BLaER1 (cell line): ENCODE data around the gene CASP9.

ENCODE experiments used
- H3K27ac ChIP-seq: shearing (Covaris generic); formaldehyde crosslinking; 2 replicates; pipeline ENCODE4 v1.8.1; 2022
- H3K27me3 ChIP-seq: shearing (Covaris generic); formaldehyde crosslinking; 2 replicates; pipeline ENCODE4 v1.8.1; 2022
- H3K36me3 ChIP-seq: shearing (Covaris generic); formaldehyde crosslinking; 2 replicates; pipeline ENCODE4 v1.8.1; 2022
- H3K4me1 ChIP-seq: shearing (Covaris generic); formaldehyde crosslinking; 2 replicates; pipeline ENCODE4 v1.8.1; 2022
- H3K4me2 ChIP-seq: shearing (Covaris generic); formaldehyde crosslinking; 2 replicates; pipeline ENCODE4 v1.8.1; 2022
- H3K4me3 ChIP-seq: shearing (Covaris generic); formaldehyde crosslinking; 2 replicates; pipeline ENCODE4 v1.8.1; 2022
- H3K9ac ChIP-seq: shearing (Covaris generic); formaldehyde crosslinking; 2 replicates; pipeline ENCODE4 v1.8.1; 2022
- H3K9me3 ChIP-seq: shearing (Covaris generic); formaldehyde crosslinking; 2 replicates; pipeline ENCODE4 v1.8.1; 2022
- H4K20me1 ChIP-seq: shearing (Covaris generic); formaldehyde crosslinking; 2 replicates; pipeline ENCODE4 v1.8.1; 2022
- Cebpa-rat ChIP-seq: shearing (Covaris generic); IDR thresholded peaks from 2 replicates; pipeline ENCODE4 v1.8.1; 2022

Gene CASP9

DNA sequence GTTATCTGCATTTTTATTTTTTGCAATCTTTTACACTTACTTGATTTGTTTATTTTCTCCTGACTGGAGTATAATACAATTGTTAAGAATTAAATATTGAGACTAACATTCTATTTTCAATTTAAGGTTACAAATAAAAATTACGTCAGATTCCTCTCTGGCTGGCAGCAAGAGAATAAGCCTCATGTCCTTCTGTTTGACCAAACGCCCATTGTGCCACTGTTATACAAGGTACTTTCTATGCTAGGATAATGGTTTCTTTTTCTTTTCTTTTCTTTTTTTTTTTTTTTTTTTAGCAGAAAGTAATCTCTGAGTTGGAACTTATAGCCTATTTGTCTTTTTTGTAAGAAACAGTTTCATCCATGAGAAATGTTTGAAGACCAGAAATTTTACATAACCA lies 22.6 kb upstream of the CASP9 start:
- Histone ChIP-seq H3K36me3 (peaks cover 84% of the 10 kb centered on the region), H3K4me1 (no peaks in the 10 kb centered on the region), H4K20me1 (0 out of 2 replicates have a peak, but pooled peaks cover 6% of the 10 kb centered on the region), H3K27ac (no peak overlapping the region), H3K9me3 (no peaks in the 10 kb centered on the region), H3K27me3 (no peaks in the 10 kb centered on the region), H3K4me2 (no peak overlapping the region), H3K9ac (no peak overlapping the region), H3K4me3 (no peak overlapping the region)
- no peak for TF ChIP-seq Cebpa-rat

DNA sequence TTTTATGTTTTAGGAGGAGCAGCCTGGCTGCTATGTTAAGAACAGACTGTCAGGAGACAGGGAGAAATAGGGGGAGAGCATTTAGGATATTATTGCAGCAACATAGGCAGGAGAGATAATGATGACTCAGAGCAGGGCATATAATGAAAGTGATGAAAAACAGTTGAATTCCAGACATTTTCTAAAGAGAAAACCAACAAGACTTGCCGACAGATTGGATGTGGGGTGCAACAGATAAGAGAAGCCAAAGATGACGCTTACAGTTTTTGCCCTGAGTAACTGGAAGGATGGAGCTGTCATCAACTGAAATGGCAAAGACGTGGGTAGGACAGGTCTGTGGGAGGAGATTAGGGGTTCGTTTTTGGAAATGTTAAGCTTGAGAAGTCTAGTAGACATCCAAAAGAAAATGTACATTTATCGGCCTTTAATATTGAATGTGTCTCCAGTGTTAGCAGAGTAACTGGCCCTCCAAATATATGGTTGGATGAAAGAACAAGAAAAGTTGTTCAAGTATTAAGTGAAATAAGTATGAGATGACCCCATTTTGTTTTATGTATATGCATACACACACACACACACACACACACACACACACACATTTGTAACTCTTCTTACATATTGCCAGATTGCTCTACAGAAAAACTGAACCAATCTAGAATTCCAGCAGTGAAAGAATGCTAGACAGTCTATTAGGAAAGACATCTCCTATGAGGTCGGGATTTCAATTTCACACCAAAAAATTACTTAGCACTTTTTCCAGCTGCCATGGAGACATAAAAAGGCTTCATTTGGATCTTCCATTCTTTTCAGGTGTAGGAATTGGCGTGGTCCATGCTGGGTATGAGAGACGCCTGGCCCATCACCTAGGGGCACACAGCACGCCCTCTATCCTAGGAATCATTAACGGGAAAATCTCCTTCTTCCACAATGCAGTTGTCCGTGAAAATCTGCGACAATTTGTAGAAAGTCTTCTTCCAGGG lies 19.9 kb upstream of the CASP9 start:
- Histone ChIP-seq H3K27me3 (no peaks in the 10 kb centered on the region), H3K4me3 (no peak overlapping the region), H3K4me2 (no peak overlapping the region), H3K36me3 (peaks cover 87% of the 10 kb centered on the region), H3K9me3 (no peaks in the 10 kb centered on the region), H4K20me1 (0 out of 2 replicates have a peak, but pooled peaks cover 6% of the 10 kb centered on the region), H3K9ac (no peak overlapping the region), H3K27ac (no peak overlapping the region), H3K4me1 (no peaks in the 10 kb centered on the region)
- TF ChIP-seq Cebpa-rat = no peak

DNA sequence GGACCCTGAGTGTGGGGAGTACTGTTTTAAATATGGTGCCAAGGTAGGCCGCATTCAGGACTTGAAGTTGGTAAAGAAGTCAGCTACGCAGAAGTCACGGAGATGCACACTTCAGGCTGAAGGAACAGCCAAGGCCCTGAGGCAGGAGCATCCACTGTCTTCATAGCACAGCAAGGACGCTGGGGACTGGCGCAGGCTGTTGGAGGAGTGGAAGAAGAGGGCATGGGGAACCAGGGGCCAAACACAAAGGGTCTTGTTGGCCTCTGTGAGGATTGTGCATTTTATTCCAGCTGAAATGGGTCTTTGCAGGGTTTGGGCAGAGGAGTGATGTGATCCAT lies 19.2 kb upstream of the CASP9 start:
- Histone ChIP-seq H3K9ac (no peak overlapping the region), H3K36me3 (peaks cover 86% of the 10 kb centered on the region), H3K4me1 (no peaks in the 10 kb centered on the region), H3K4me3 (no peak overlapping the region), H4K20me1 (0 out of 2 replicates have a peak, but pooled peaks cover 6% of the 10 kb centered on the region), H3K9me3 (no peaks in the 10 kb centered on the region), H3K27ac (no peak overlapping the region), H3K27me3 (no peaks in the 10 kb centered on the region), H3K4me2 (no peak overlapping the region)
- TF ChIP-seq Cebpa-rat = no peak

DNA sequence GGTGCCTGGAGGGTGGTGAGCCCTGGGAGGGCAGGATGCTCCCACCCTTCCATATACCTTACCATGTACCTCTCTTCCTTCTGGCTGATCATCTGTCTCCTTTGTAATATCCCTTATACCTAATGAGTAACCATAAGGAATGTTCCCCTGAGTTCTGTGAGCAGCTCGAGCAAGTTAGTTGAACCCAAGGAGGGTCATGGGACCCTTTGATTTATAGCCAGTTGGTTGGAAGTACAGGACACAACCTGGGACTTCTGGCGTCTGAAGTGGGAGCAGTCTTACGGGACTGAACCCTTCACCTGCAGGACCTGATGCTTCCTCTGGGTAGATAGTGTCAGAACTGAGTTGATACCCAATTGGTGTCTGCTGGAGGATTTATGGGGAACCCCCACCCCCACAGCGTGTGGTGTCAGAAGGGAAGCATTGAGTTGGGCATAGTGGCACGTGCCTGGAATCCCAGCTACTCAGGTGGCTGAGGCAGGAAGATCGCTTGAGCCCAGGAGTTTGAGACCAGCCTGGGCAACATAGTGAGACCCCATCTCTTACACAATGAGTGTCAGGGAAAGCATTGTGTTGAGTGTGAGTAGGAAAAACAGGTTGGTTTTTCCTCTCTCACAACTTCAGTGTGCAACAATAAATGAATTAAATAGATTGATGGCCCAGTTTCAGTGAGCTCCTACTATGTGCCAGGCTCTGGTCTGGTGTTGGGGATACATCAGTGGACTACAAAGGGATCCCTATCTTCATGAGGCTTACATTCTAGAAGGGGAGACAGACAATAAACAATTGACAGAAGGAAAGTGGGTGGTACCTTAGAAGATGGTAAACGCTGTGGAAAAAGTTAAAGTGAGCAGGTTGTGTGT lies 18.6 kb upstream of the CASP9 start:
- no peak for TF ChIP-seq Cebpa-rat
- no peaks in the 10 kb centered on the region for H3K4me1 ChIP-seq
- no peak overlapping the region for H3K9ac ChIP-seq
- H3K9me3 ChIP-seq = no peaks in the 10 kb centered on the region
- no peak overlapping the region for H3K27ac ChIP-seq
- H4K20me1 ChIP-seq = 0 out of 2 replicates have a peak, but pooled peaks cover 6% of the 10 kb centered on the region
- H3K27me3 ChIP-seq = no peaks in the 10 kb centered on the region
- no peak overlapping the region for H3K4me3 ChIP-seq
- H3K4me2 ChIP-seq = no peak overlapping the region
- peaks cover 86% of the 10 kb centered on the region for H3K36me3 ChIP-seq

DNA sequence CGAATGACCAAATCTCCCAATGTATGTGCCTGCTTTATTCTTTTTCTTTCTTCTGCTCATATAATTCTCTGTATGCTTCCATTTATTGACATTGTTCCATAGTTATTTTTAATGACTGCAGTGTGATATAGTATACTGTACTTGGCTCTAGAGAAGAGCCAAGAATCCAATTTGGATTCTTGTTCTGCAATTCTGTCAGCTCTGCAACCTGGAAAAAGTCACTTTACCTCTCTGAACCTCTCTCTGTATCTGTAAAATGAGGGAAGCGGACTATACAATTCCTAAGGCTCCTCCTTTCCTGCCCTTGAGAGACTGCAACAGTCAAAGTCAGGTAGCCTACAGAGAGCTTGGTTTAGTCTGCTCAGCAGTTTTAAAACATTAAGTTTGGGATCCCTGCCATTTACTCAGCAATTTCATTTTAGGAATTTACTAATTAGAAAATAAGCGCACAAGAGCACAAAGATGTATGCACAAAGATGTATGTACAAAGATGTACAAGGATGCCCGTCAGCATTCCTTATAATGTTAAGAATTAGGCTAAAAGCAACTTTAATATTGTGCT lies 17.3 kb upstream of the CASP9 start:
- Histone ChIP-seq H3K9ac (no peak overlapping the region), H3K4me2 (no peak overlapping the region), H3K4me1 (no peaks in the 10 kb centered on the region), H4K20me1 (0 out of 2 replicates have a peak, but pooled peaks cover 6% of the 10 kb centered on the region), H3K9me3 (no peaks in the 10 kb centered on the region), H3K27ac (no peak overlapping the region), H3K4me3 (no peak overlapping the region), H3K36me3 (peaks cover 89% of the 10 kb centered on the region), H3K27me3 (no peaks in the 10 kb centered on the region)
- no peak for TF ChIP-seq Cebpa-rat

DNA sequence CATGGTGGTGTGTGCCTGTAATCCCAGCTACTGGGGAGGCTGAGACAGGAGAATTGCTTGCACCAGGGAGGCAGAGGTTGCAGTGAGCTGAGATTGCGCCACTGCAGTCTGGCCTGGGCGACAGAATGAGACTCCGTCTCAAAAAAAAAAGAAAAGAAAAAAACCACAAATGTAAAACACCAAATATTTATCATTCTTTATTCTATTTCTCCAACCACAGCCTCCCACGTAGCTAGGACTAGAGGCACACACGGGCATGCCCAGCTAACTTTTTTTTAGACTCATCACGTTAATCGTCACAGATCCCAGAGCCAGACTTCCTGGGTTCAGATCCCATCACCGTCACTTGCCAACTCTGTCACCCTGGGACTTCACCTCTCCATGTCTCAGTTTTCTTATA lies 16.2 kb upstream of the CASP9 start:
- Histone ChIP-seq H3K27me3 (no peaks in the 10 kb centered on the region), H4K20me1 (0 out of 2 replicates have a peak, but pooled peaks cover 6% of the 10 kb centered on the region), H3K36me3 (peaks cover 89% of the 10 kb centered on the region), H3K4me3 (no peak overlapping the region), H3K9ac (no peak overlapping the region), H3K4me2 (no peak overlapping the region), H3K9me3 (no peaks in the 10 kb centered on the region), H3K27ac (no peak overlapping the region), H3K4me1 (no peaks in the 10 kb centered on the region)
- TF ChIP-seq Cebpa-rat = no peak

DNA sequence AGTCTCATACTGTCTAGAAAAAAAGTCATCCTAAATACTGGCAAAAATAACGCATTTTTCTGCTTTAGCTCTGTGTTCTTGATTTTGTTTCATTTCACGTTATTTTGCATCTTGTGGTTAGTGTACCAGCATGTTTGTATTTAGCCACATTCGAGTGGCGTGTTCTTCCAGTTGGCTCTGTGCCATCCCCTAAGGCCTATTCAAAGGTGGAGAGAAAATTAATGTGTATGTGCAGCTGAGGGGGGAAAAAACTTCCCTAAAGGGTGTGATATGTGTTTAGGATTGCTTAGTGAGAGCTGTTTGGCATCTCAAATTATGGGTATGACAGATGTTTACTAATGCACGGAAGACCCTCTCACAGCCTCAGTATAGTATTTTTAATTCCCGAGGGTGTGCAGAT lies 14.8 kb upstream of the CASP9 start:
- H3K4me1 ChIP-seq = no peaks in the 10 kb centered on the region
- peaks cover 91% of the 10 kb centered on the region for H3K36me3 ChIP-seq
- no peak overlapping the region for H3K27ac ChIP-seq
- no peak for TF ChIP-seq Cebpa-rat
- no peaks in the 10 kb centered on the region for H3K27me3 ChIP-seq
- no peak overlapping the region for H3K4me3 ChIP-seq
- H3K9ac ChIP-seq = no peak overlapping the region
- no peak overlapping the region for H3K4me2 ChIP-seq
- H4K20me1 ChIP-seq = 0 out of 2 replicates have a peak, but pooled peaks cover 6% of the 10 kb centered on the region
- H3K9me3 ChIP-seq = no peaks in the 10 kb centered on the region

DNA sequence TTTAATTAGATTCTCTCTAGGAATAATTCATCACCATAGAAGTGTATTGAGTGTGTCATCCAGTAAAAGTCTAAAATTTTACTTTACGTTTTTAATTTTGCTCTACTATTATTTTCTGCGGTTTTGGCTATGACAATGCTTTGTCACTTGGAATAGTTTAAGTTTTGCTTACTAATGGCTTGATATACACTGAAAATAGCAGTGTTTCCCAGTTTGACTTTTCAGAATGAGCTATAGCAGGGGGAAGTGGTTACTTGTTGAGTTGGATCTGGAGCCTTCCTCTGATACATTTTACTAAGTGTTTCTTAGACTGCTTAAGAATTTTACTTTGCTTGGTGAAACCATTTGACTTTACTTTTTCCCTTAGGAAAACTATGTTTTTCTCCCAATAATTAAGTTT lies 7.7 kb upstream of the CASP9 start:
- Histone ChIP-seq H3K4me2 (no peak overlapping the region), H3K27me3 (no peaks in the 10 kb centered on the region), H3K9ac (no peak overlapping the region), H3K4me3 (no peak overlapping the region), H3K36me3 (peaks cover 51% of the 10 kb centered on the region), H4K20me1 (no peaks in the 10 kb centered on the region), H3K9me3 (no peaks in the 10 kb centered on the region), H3K4me1 (peaks cover 11% of the 10 kb centered on the region), H3K27ac (no peak overlapping the region)
- no peak for TF ChIP-seq Cebpa-rat

DNA sequence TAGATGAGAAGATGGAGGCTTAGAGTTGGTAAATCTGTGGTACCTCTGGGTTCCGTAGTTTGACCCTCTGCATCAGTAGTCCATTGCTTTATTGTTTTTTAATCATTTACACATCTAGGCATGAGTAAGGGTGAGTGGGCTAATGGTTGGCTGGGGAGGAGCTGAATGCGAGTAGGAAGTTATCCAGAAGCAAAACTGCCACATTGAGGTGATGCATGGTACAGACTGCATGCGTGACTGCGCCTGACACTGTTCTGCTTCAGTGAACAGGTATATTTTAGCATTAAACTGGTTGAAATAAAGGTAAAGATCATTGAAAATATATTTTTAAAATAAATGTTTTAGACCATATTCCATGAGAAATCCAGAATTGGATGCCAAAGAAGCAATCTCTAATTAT lies 7.0 kb upstream of the CASP9 start:
- Histone ChIP-seq H3K27me3 (no peaks in the 10 kb centered on the region), H4K20me1 (no peaks in the 10 kb centered on the region), H3K9me3 (no peaks in the 10 kb centered on the region), H3K4me3 (no peak overlapping the region), H3K36me3 (peaks cover 44% of the 10 kb centered on the region), H3K27ac (no peak overlapping the region), H3K4me1 (peaks cover 14% of the 10 kb centered on the region), H3K4me2 (no peak overlapping the region), H3K9ac (no peak overlapping the region)
- TF ChIP-seq Cebpa-rat = no peak
